HUDEP-2 (cell line): Measurements from ENCODE around the gene ERN1.
A peak's percentile ranks its signal among the peaks of the same experiment; 100 is the strongest.

ENCODE experiments used
- DNase-seq, 76 experiments: peaks; one replicate each; lab custom pipeline; 2025; ENCODE audit not compliant: unreplicated experiment in 76 of 76; lab: John Stamatoyannopoulos, UW

Gene ERN1

GRCh38 chr17:64091116-64091515, 38.8 kb downstream of the ERN1 start:
- DNase-seq = no peak

GRCh38 chr17:64090144-64090543, 39.8 kb downstream of the ERN1 start:
- no peak for DNase-seq

- no peak for DNase-seq
Measured at GRCh38 chr17:64087252-64088005, 42.5 kb downstream of the ERN1 start.

GRCh38 chr17:64085650-64086005, 44.3 kb downstream of the ERN1 start:
- DNase-seq = no peak

- DNase-seq = no peak
Measured at GRCh38 chr17:64084940-64085649, 44.8 kb downstream of the ERN1 start.

- peak in 1 of 76 experiments; percentile 17 for DNase-seq
Measured at GRCh38 chr17:64084086-64084939, 45.6 kb downstream of the ERN1 start.

- no peak for DNase-seq
Measured at GRCh38 chr17:64083563-64084085, 46.3 kb downstream of the ERN1 start.

GRCh38 chr17:64083093-64083492, 46.9 kb downstream of the ERN1 start:
- DNase-seq = no peak

GRCh38 chr17:64081802-64082799, 47.8 kb downstream of the ERN1 start:
- no peak for DNase-seq

GRCh38 chr17:64080174-64080618, 49.7 kb downstream of the ERN1 start:
- DNase-seq = no peak

GRCh38 chr17:64077379-64077778, 52.6 kb downstream of the ERN1 start:
- no peak for DNase-seq

GRCh38 chr17:64075913-64076312, 54.0 kb downstream of the ERN1 start:
- DNase-seq = no peak

GRCh38 chr17:64074704-64075426, 55.1 kb downstream of the ERN1 start:
- no peak for DNase-seq

GRCh38 chr17:64073771-64074703, 55.9 kb downstream of the ERN1 start:
- no peak for DNase-seq

GRCh38 chr17:64071111-64071510, 58.8 kb downstream of the ERN1 start:
- DNase-seq = no peak

GRCh38 chr17:64070213-64070612, 59.7 kb downstream of the ERN1 start:
- DNase-seq = no peak

- DNase-seq = no peak
Measured at GRCh38 chr17:64069143-64069542, 60.8 kb downstream of the ERN1 start.

- DNase-seq = no peak
Measured at GRCh38 chr17:64067657-64068056, 62.3 kb downstream of the ERN1 start.
